IMR-90 (cell line): ENCODE data around the gene ATP5F1D. TPM values are rescaled to one million over a fixed set of nuclear protein-coding genes. Genes with fewer than 3 reads are reported as not detected.

Experiments
- MAZ ChIP-seq: IDR thresholded peaks from 2 replicates; pipeline ENCODE4 v1.6.1; 2012; ENCODE audit warnings: low read depth, mild to moderate bottlenecking, low read length, improper control_type of control experiment, moderate library complexity, borderline replicate concordance
- POLR2A ChIP-seq: IDR thresholded peaks from 2 replicates; pipeline ENCODE4 v1.6.1; 2012; ENCODE audit warnings: mild to moderate bottlenecking, low read depth, low read length
- polyA plus RNA-seq, 3 experiments: library from polyadenylated mRNA; depleted of rRNA; stranded (reverse); fragments of >200 nt; gene quantifications; 2 replicates each; pipeline ENCODE4 v1.2.3, GENCODE V29; 2012; ENCODE audit warnings: low replicate concordance in 1 of 3
- total RNA-seq: library from RNA; depleted of rRNA; stranded (reverse); fragments of >200 nt; gene quantifications from 2 replicates; pipeline ENCODE4 v1.2.3, GENCODE V29; 2012
- TF ChIP-seq, protein P1 (sequence below): fragments of 150-350 bp; IDR thresholded peaks from 2 replicates; pipeline ENCODE4 v1.6.1; 2017; ENCODE audit warnings: mild to moderate bottlenecking, antibody characterized with exemption, low read length, low read depth

Gene ATP5F1D
- total and polyA plus RNA-seq, 2 of the 4 experiments (the other 2 are of a cell fraction), result 7.3 to 140 TPM

- TF ChIP-seq, protein P1, sequence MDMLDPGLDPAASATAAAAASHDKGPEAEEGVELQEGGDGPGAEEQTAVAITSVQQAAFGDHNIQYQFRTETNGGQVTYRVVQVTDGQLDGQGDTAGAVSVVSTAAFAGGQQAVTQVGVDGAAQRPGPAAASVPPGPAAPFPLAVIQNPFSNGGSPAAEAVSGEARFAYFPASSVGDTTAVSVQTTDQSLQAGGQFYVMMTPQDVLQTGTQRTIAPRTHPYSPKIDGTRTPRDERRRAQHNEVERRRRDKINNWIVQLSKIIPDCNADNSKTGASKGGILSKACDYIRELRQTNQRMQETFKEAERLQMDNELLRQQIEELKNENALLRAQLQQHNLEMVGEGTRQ, result no peak
- TF ChIP-seq MAZ (no peak), POLR2A (0 out of 2 replicates have a peak, but pooled peaks have one; percentile 48)
Measured at GRCh38 chr19:1251330-1252220, 10.0 kb downstream of the ATP5F1D start (continued).
